ENCODE measurements around the gene CARD11.

- TF ChIP-seq EZH2phosphoT487 (IDR thresholded peaks at IDR 0.05; ENCODE audit: borderline replicate concordance) (no peak), POLR2A (IDR thresholded peaks at IDR 0.05; ENCODE audit: borderline replicate concordance, extremely low read depth, insufficient read depth, insufficient read length) (no peak)
- TF ChIP-seq, protein P1, sequence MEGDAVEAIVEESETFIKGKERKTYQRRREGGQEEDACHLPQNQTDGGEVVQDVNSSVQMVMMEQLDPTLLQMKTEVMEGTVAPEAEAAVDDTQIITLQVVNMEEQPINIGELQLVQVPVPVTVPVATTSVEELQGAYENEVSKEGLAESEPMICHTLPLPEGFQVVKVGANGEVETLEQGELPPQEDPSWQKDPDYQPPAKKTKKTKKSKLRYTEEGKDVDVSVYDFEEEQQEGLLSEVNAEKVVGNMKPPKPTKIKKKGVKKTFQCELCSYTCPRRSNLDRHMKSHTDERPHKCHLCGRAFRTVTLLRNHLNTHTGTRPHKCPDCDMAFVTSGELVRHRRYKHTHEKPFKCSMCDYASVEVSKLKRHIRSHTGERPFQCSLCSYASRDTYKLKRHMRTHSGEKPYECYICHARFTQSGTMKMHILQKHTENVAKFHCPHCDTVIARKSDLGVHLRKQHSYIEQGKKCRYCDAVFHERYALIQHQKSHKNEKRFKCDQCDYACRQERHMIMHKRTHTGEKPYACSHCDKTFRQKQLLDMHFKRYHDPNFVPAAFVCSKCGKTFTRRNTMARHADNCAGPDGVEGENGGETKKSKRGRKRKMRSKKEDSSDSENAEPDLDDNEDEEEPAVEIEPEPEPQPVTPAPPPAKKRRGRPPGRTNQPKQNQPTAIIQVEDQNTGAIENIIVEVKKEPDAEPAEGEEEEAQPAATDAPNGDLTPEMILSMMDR (IDR thresholded peaks at IDR 0.05 in 2 of 3, conservative IDR thresholded peaks at IDR 0.05 in 1 of 3; ENCODE audit: borderline replicate concordance in 1 of 3, insufficient read depth in 1 of 3, low read depth in 2 of 3, low read length in 2 of 3) = no peak
Observed at GRCh38 chr7:2981103-2981480, 62.6 kb downstream of the CARD11 start.
